ENCODE data around the gene CCDC170. TPM values are rescaled to one million over a fixed set of nuclear protein-coding genes. Genes with fewer than 3 reads are reported as not detected.

Gene CCDC170
- total and polyA plus RNA-seq, 4 donors = 0.37 to 0.59 (median 0.45) TPM

DNA sequence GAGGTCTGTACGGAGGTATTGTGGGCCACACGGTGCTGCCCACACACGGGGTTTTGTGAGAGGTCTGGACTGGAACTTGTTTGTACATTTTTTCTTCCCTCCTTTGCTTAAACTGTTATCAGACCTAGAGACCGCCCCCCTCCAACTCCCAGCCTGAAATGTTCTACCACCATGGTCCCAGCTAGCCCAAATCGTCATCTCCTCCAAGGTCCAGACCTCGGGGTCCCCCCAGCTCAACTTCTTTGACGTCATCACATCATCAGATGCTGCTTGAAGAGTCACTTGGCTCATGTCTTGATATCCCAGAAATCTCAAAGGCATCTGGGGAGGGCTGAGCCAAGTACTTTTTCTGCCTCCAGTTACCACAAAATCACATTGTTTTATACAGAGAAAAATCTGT is 2.8 kb upstream of the CCDC170 start:
- Histone ChIP-seq H3K9me3 (ENCODE audit: control insufficient read depth in 4 of 4, low read length in 3 of 4) (no peaks in the 10 kb centered on the region), H3K27me3 (ENCODE audit: control insufficient read depth in 4 of 4, insufficient read depth in 4 of 4, low read length in 3 of 4) (no peaks in the 10 kb centered on the region), H3K4me3 (ENCODE audit: low read depth in 1 of 3, low read length in 3 of 3) (no peak overlapping the region), H3K36me3 (ENCODE audit: control insufficient read depth in 4 of 4, insufficient read depth in 3 of 4, low read depth in 1 of 4, low read length in 3 of 4) (no peaks in the 10 kb centered on the region), H3K9ac (ENCODE audit: low read depth in 1 of 2, low read length in 2 of 2) (no peak overlapping the region), H3K4me1 (ENCODE audit: control insufficient read depth in 4 of 4, insufficient read depth in 4 of 4, low read length in 3 of 4) (peaks cover 0 to 15% (median 12%) of the 10 kb centered on the region in 4 donors), H3K27ac (ENCODE audit: low read depth in 1 of 2, low read length in 2 of 2) (no peak overlapping the region)
- no peak for TF ChIP-seq HNF4A (conservative IDR thresholded peaks at IDR 0.05)
- TF ChIP-seq RAD21 (IDR thresholded peaks at IDR 0.05) = no peak
- no peak for TF ChIP-seq JUND (IDR thresholded peaks at IDR 0.05)
- no peak for TF ChIP-seq REST (IDR thresholded peaks at IDR 0.05)
- TF ChIP-seq NR2F2 (IDR thresholded peaks at IDR 0.05) = no peak
- TF ChIP-seq RXRA (IDR thresholded peaks at IDR 0.05) = no peak
- 84% methylated on average over 7 of the region's 7 CpGs for WGBS
- no peak for DNase-seq (ENCODE audit: low spot score)

DNA sequence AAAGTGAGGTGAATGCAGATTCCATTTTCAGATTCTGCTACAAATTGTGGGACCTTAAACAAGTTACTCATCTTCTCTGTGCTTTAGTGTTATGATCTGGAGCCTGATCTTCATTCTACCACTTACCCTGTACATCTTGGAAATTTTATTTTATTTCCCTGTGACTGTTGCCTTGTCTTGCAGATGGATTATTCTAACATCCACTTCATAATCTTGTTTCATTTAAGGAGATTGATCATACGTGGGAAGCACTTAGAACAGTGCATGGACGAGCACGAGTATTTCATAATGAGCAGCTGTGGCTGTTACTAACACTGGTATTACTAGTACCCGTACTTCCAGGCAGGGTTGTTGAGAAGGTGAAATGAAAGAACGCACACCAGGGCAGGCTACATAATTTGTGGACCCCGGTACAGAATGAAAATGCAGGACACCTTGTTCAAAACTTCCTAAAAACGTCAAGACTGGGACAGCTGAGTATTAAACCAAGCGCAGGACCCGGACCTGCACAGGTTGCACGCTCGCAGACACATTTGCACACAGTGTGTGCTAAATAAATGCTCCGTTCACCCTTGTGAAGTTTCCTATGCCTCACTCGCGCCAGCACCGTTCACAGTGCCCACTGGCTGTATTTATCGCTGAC is 535 bp upstream of the CCDC170 start:
- TF ChIP-seq NR2F2 (IDR thresholded peaks at IDR 0.05) (no peak), FOXA2 (IDR thresholded peaks at IDR 0.05) (no peak)
- H3K36me3 ChIP-seq (ENCODE audit: control insufficient read depth in 4 of 4, insufficient read depth in 3 of 4, low read depth in 1 of 4, low read length in 3 of 4) = no peaks in the 10 kb centered on the region
- WGBS = 46% methylated on average over 16 of the region's 16 CpGs
- H3K9me3 ChIP-seq (ENCODE audit: control insufficient read depth in 4 of 4, low read length in 3 of 4) = no peaks in the 10 kb centered on the region
- H3K9ac ChIP-seq (ENCODE audit: low read depth in 1 of 2, low read length in 2 of 2) = peak overlapping the region in 1 of 2 donors; percentile 49
- no peak for DNase-seq (ENCODE audit: low spot score)
- H3K4me1 ChIP-seq (ENCODE audit: control insufficient read depth in 4 of 4, insufficient read depth in 4 of 4, low read length in 3 of 4) = peaks cover 0 to 19% (median 16%) of the 10 kb centered on the region in 4 donors
- peak overlapping the region; percentile 62 to 83 (median 70) for H3K4me3 ChIP-seq (ENCODE audit: low read depth in 1 of 3, low read length in 3 of 3)
- peak overlapping the region in 1 of 2 donors; percentile 11 for H3K27ac ChIP-seq (ENCODE audit: low read depth in 1 of 2, low read length in 2 of 2)
- H3K27me3 ChIP-seq (ENCODE audit: control insufficient read depth in 4 of 4, insufficient read depth in 4 of 4, low read length in 3 of 4) = no peaks in the 10 kb centered on the region

DNA sequence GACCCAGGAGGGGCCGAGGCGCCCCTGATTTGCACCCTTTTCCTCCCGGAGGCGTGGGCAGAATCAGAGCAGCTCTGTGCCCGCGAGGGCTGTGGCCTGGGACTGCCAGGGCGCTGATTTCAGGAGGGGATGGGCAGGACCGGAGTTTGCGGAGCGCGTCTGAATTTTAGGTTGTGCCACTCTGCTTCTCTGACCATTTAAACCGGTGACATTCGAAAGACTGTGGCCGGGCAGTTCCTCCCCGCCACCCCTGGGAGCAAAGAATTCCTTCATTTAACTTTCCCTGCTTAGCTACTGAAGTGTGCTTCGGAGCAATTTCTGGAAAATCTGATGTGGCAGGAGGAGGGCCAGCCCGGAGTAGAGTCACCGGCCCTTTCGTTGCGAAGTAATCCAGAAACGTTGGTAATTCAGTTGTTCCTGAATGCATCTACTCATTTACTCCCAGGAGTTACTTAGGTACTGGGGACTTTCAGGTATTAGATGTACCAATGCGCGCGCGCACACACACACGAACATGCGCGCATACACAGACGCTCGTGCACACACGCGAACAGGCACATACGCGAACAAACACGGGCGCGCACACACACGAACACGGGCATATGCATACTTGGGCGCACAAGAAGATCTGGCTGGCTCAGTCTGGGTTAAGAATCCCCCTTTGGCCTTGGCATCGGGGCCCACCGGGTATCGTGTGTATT is 568 bp downstream of the CCDC170 start:
- peak overlapping the region; percentile 48 to 53 for H3K27ac ChIP-seq (ENCODE audit: low read depth in 1 of 2, low read length in 2 of 2)
- WGBS = 2% methylated on average over 43 of the region's 43 CpGs

More for the DNA sequence above, 568 bp downstream of the CCDC170 start:
- Histone ChIP-seq H3K4me1 (ENCODE audit: control insufficient read depth in 4 of 4, insufficient read depth in 4 of 4, low read length in 3 of 4) (peaks cover 0 to 22% (median 20%) of the 10 kb centered on the region in 4 donors), H3K36me3 (ENCODE audit: control insufficient read depth in 4 of 4, insufficient read depth in 3 of 4, low read depth in 1 of 4, low read length in 3 of 4) (no peaks in the 10 kb centered on the region), H3K4me3 (ENCODE audit: low read depth in 1 of 3, low read length in 3 of 3) (peak overlapping the region; percentile 62 to 83 (median 70)), H3K9me3 (ENCODE audit: control insufficient read depth in 4 of 4, low read length in 3 of 4) (no peaks in the 10 kb centered on the region), H3K9ac (ENCODE audit: low read depth in 1 of 2, low read length in 2 of 2) (peak overlapping the region in 1 of 2 donors; percentile 13), H3K27me3 (ENCODE audit: control insufficient read depth in 4 of 4, insufficient read depth in 4 of 4, low read length in 3 of 4) (no peaks in the 10 kb centered on the region)
- no peak for DNase-seq (ENCODE audit: low spot score)
- TF ChIP-seq, protein P1, sequence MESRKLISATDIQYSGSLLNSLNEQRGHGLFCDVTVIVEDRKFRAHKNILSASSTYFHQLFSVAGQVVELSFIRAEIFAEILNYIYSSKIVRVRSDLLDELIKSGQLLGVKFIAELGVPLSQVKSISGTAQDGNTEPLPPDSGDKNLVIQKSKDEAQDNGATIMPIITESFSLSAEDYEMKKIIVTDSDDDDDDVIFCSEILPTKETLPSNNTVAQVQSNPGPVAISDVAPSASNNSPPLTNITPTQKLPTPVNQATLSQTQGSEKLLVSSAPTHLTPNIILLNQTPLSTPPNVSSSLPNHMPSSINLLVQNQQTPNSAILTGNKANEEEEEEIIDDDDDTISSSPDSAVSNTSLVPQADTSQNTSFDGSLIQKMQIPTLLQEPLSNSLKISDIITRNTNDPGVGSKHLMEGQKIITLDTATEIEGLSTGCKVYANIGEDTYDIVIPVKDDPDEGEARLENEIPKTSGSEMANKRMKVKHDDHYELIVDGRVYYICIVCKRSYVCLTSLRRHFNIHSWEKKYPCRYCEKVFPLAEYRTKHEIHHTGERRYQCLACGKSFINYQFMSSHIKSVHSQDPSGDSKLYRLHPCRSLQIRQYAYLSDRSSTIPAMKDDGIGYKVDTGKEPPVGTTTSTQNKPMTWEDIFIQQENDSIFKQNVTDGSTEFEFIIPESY (IDR thresholded peaks at IDR 0.05) = peak; percentile 71
- TF ChIP-seq GABPA (IDR thresholded peaks at IDR 0.05 in 1 of 2, conservative IDR thresholded peaks at IDR 0.05 in 1 of 2) = no peak
- TF ChIP-seq JUND (IDR thresholded peaks at IDR 0.05) = peak in 1 of 2 donors; percentile 34
- TF ChIP-seq CTCF (IDR thresholded peaks at IDR 0.05; ENCODE audit: low read depth, low read length, missing input control) = no peak
